Activated T-helper 17 cell treated with anti-CD3 and anti-CD28 coated beads, Interleukin-2, amount 50 U/mL, for 72 hours (primary cell): Measurements from ENCODE around the gene SPOUT1. TPM values are rescaled to one million over a fixed set of nuclear protein-coding genes. Genes with fewer than 3 reads are reported as not detected.
"Not testable (repeated sequence)": the region's sequence is repeated elsewhere in the genome, so short reads cannot be mapped to it uniquely, and the experiment has no call there.

Source experiments
- ATAC-seq: fragments of 150-1000 bp; cut with Tn5 transposase; replicated peaks from 2 replicates; pipeline ENCODE4 v1.10.0; 2021; ENCODE audit warnings: mild to moderate bottlenecking, moderate library complexity
- H3K27ac Mint-ChIP-seq: one replicate; pipeline ENCODE4 v1.8.0; 2022; ENCODE audit warnings: mixed read lengths
- H3K27me3 Mint-ChIP-seq: one replicate; pipeline ENCODE4 v1.8.0; 2022; ENCODE audit warnings: mixed read lengths
- H3K36me3 Mint-ChIP-seq: one replicate; pipeline ENCODE4 v1.8.0; 2022; ENCODE audit warnings: low read depth, mild to moderate bottlenecking, mixed read lengths
- H3K4me1 Mint-ChIP-seq: one replicate; pipeline ENCODE4 v1.8.0; 2022; ENCODE audit warnings: mixed read lengths
- H3K4me3 Mint-ChIP-seq: one replicate; pipeline ENCODE4 v1.8.0; 2022; ENCODE audit warnings: mild to moderate bottlenecking, mixed read lengths
- H3K9me3 Mint-ChIP-seq: one replicate; pipeline ENCODE4 v1.8.0; 2022; ENCODE audit warnings: mixed read lengths
- total RNA-seq, 2 donors: library from RNA; stranded (reverse); gene quantifications; one replicate each; pipeline ENCODE4 v1.2.3, GENCODE V29; 2022

The SPOUT1 gene
- total RNA-seq = 10 to 100 TPM; 51.4 to 80.8 TPM

DNA sequence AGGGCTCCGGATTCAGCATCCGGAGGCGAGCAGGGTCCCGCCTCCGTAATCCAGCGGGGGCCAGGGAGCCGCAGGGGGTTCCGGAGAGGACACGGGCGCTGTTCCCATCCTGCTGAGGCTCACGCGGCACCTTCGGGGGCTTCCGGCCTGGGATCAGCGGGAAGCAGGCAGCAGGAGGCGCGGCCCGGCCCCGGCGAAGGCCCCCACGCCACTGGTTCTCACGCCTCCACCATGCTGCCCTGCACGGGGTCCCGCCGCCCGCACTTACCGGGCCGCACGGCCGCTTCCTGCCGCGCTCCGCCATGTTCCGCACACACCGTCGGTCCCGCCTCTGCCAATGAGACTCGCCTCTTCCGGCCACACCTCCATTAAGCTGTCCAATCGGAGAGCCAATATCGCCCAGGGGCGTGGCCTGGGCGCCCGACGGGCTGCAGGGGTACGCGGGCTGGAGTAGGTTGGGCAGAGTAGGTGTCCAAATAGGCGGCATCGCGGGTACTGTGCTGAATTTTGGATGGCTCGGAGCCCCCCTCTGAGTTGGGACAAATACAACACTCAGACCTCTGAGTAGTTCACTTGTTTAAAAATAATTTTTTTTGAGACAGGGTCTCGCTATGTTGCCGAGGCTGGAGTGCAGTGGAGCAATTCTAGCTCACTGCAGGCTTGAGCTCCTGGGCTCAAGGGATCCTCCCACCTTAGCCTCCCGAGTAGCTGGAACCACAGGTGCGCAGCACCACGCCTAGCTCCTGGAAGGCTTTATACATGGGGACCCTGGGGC, at the start of gene SPOUT1:
TSS of gene SPOUT1 (minus strand) at position 318 of the 775 bp plus-strand sequence. CDS start at position 304, 14 bp downstream.
- Mint-ChIP-seq H3K27ac (peak within 1 kb of the TSS; percentile 96), H3K4me1 (peaks cover 9% of the 10 kb centered on the region)
- peak; percentile 100 for ATAC-seq

GRCh38 chr9:128877852-128878251, 48.3 kb upstream of the SPOUT1 start:
- no peak overlapping the region for H3K27ac Mint-ChIP-seq
- no peak overlapping the region for H3K4me3 Mint-ChIP-seq
- no peaks in the 10 kb centered on the region for H3K27me3 Mint-ChIP-seq
- H3K36me3 Mint-ChIP-seq = peaks cover 13% of the 10 kb centered on the region
- peaks cover 8% of the 10 kb centered on the region for H3K4me1 Mint-ChIP-seq
- no peak for ATAC-seq
- no peaks in the 10 kb centered on the region for H3K9me3 Mint-ChIP-seq

More for the DNA sequence above, at the start of gene SPOUT1:
- no peaks in the 10 kb centered on the region for H3K27me3 Mint-ChIP-seq
- H3K4me3 Mint-ChIP-seq = peak within 1 kb of the TSS; percentile 98
- H3K36me3 Mint-ChIP-seq = peaks cover 72% of the 10 kb centered on the region
- no peaks in the 10 kb centered on the region for H3K9me3 Mint-ChIP-seq

DNA sequence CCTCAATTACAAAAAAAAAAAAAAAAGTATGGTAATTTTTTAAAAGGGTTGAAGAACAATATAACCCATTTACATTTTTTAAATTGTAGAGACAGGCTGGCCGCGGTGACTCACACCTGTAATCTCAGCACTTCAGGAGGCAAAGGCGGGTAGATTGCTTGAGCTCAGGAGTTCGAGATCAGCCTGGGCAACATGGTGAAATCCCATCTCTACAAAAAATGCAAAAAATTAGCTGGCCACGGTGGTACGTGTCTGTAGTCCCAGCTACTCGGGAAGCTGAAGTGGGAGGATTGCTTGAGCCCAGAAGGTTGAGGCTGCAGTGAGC, 41.3 kb upstream of the SPOUT1 start:
- H3K27me3 Mint-ChIP-seq, H3K4me1 Mint-ChIP-seq, H3K4me3 Mint-ChIP-seq, H3K9me3 Mint-ChIP-seq, ATAC-seq, H3K27ac Mint-ChIP-seq: not testable (repeated sequence)
- peaks cover 25% of the 10 kb centered on the region for H3K36me3 Mint-ChIP-seq

DNA sequence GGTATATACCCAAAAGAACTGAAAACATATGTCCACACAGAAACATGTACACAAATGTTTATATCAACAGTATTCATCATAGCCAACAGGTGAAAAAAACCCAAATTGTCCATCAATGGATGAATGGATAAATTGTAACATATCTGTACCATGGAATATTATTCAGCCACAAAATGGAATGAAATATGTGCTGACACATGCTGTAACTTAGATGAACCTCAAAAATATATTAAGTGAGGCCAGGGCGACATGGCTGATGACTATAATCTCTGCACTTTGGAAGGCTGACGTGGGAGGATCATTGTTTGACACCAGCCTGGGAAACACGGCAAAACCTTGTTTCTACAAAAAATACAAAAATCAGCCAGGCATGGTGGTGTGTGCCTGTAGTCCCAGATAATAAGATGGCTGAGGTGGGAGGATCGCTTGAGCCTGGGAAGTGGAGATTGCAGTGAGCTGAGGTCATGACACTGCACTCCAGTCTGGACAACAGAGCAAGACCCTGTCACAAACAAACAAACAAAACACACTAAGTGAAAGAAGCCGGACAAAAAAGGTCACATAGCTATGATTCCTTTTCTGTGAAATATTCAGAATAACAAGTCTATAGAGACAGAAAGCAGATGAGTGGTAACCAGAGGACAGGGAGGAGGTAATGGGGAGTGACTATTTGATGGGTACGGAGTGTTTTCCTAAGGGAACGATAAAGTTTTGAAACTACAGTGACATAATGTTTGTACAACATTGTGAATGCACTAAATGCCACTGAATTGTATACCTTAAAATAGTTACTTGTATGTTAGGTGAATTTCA, 40.7 kb upstream of the SPOUT1 start:
- H3K9me3 Mint-ChIP-seq = no peaks in the 10 kb centered on the region

GRCh38 chr9:128863647-128864046, 34.1 kb upstream of the SPOUT1 start:
- Mint-ChIP-seq H3K4me3 (no peak overlapping the region), H3K27ac (peak overlapping the region; percentile 20), H3K27me3 (no peaks in the 10 kb centered on the region), H3K36me3 (no peaks in the 10 kb centered on the region), H3K4me1 (no peaks in the 10 kb centered on the region), H3K9me3 (no peaks in the 10 kb centered on the region)
- ATAC-seq = peak; percentile 94

More for the DNA sequence above, 40.7 kb upstream of the SPOUT1 start:
- Mint-ChIP-seq H3K4me1 (no peaks in the 10 kb centered on the region), H3K27ac (no peak overlapping the region), H3K4me3 (no peak overlapping the region), H3K27me3 (no peaks in the 10 kb centered on the region), H3K36me3 (peaks cover 25% of the 10 kb centered on the region)
- no peak for ATAC-seq

GRCh38 chr9:128862401-128862851, 32.8 kb upstream of the SPOUT1 start:
- Mint-ChIP-seq H3K36me3 (no peaks in the 10 kb centered on the region), H3K4me1 (no peaks in the 10 kb centered on the region), H3K27me3 (no peaks in the 10 kb centered on the region), H3K9me3 (no peaks in the 10 kb centered on the region), H3K4me3 (no peak overlapping the region), H3K27ac (peak overlapping the region; percentile 50)
- no peak for ATAC-seq

DNA sequence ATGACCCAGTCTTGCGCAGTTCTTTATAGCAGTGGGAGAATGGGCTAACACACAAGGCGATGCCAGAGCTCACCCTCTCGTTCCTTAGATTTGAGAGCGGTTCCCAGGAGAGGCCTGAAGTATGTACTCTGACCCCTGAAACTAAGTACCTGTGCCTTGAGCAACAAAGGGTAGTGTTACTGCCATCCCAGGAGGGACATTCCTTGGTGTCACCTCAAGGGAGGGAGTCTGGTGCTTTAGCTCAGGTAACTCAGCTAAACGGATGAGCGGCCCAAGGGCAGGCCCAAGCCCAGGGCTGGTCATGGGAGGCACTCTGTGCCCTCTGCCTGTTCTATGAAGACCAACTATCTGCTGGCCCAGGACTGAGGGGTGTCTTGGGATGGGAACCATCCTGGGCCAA, 31.9 kb upstream of the SPOUT1 start:
- Mint-ChIP-seq H3K4me3 (no peak overlapping the region), H3K27ac (no peak overlapping the region), H3K36me3 (no peaks in the 10 kb centered on the region), H3K27me3 (no peaks in the 10 kb centered on the region), H3K4me1 (no peaks in the 10 kb centered on the region), H3K9me3 (no peaks in the 10 kb centered on the region)
- ATAC-seq = no peak

DNA sequence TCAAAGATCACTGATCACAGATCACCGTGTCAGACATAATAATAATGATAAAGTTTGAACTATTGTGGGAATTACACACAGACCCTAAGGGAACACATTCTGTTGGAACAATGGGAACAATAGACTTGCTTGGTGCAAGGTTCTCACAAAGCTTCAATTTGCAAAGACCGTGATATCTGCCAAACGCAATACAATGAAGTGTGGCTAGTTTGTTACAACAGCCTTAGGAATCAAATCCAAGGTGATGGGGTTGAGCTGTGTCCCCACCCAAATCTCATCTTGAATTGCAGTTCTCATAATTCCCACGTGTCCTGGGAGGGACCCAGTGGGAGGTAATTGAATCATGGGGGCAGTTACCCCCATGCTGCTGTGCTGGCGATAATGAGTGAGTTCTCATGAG, 31.3 kb upstream of the SPOUT1 start:
- Mint-ChIP-seq H3K4me1 (no peaks in the 10 kb centered on the region), H3K4me3 (no peak overlapping the region), H3K27ac (no peak overlapping the region), H3K9me3 (no peaks in the 10 kb centered on the region), H3K27me3 (no peaks in the 10 kb centered on the region), H3K36me3 (no peaks in the 10 kb centered on the region)
- no peak for ATAC-seq

DNA sequence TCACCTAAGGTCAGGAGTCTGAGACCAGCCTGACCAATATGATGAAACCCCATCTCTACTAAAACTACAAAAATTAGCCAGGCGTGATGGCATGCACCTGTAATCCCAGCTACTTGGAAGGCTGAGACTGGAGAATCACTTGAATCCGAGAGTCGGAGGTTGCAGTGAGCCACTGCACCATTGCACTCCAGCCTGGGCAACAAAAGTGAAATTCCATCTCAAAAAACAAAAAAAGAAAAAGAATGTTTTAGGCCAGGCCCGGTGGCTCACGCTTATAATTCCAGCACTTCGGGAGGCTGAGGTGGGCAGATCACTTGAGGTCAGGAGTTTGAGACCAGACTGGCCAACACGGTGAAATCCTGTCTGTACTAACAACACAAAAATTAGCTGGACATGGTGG, 28.9 kb upstream of the SPOUT1 start:
- not testable (repeated sequence) for H3K4me1 Mint-ChIP-seq, H3K4me3 Mint-ChIP-seq, H3K27me3 Mint-ChIP-seq, ATAC-seq, H3K36me3 Mint-ChIP-seq, H3K9me3 Mint-ChIP-seq, H3K27ac Mint-ChIP-seq

GRCh38 chr9:128854454-128854853, 24.9 kb upstream of the SPOUT1 start:
- not testable (repeated sequence) for H3K9me3 Mint-ChIP-seq, H3K4me1 Mint-ChIP-seq, H3K27ac Mint-ChIP-seq, H3K27me3 Mint-ChIP-seq, ATAC-seq, H3K4me3 Mint-ChIP-seq
- peaks cover 11% of the 10 kb centered on the region for H3K36me3 Mint-ChIP-seq

- not testable (repeated sequence) for ATAC-seq, H3K27me3 Mint-ChIP-seq, H3K4me1 Mint-ChIP-seq, H3K9me3 Mint-ChIP-seq, H3K27ac Mint-ChIP-seq, H3K4me3 Mint-ChIP-seq
- H3K36me3 Mint-ChIP-seq = peaks cover 11% of the 10 kb centered on the region
Measured at GRCh38 chr9:128852646-128853045, 23.1 kb upstream of the SPOUT1 start.

DNA sequence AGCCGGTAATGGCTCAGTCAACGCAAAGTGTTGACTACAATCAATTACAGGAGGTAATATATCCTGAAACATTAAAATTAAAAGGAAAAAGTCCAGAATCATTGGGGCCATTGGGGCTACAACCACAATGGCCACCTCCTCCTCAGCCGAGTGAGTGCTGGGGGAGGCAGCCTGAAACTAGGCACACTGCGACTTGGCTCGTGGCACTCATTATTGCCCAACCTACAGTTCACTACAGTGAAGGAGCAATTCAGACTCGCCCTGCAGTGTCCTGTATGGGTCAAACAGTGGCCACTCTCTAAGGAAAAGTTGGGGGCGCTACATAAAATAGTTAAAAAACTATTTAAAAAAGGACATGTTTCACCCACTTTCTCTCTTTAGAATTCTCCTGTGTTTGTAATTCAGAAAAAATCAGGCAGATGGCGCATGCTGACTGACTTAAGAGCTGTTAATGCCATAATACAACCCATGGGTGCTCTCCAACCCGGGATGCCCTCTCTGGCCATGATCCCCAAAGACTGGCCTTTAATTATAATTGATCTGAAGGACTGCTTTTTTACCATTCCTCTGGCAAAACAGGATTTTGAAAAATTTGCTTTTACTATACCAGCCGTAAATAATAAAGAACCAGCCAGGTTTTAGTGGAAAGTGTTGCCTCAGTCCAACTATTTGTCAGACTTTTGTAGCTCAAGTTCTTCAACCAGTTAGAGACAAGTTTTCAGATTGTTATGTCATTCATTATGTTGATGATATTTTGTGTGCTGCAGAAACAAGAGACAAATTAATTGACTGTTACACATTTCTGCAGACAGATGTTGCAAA, 22.4 kb upstream of the SPOUT1 start:
- not testable (repeated sequence) for H3K4me1 Mint-ChIP-seq, ATAC-seq, H3K27ac Mint-ChIP-seq, H3K27me3 Mint-ChIP-seq, H3K4me3 Mint-ChIP-seq, H3K9me3 Mint-ChIP-seq
- peaks cover 11% of the 10 kb centered on the region for H3K36me3 Mint-ChIP-seq

DNA sequence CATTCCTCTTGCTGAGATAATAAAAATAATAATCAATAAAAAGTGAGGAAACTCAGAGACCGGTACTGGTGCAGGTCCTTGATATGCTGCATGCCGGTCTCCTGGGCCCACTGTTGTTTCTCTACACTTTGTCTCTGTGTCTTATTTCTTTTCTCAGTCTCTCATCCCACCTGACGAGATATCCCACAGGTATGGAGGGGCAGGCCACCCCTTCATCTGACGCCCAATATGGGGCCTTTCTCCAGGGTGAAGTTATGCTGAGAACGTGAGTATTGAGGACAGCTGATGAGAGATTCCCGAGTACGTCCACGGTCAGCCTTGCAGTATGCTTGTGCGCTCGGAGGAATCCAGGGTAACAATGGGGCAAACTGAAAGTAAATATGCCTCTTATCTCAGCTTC, 21.4 kb upstream of the SPOUT1 start:
- peaks cover 11% of the 10 kb centered on the region for H3K36me3 Mint-ChIP-seq
- not testable (repeated sequence) for H3K27ac Mint-ChIP-seq, H3K4me3 Mint-ChIP-seq, H3K9me3 Mint-ChIP-seq, ATAC-seq, H3K27me3 Mint-ChIP-seq, H3K4me1 Mint-ChIP-seq

DNA sequence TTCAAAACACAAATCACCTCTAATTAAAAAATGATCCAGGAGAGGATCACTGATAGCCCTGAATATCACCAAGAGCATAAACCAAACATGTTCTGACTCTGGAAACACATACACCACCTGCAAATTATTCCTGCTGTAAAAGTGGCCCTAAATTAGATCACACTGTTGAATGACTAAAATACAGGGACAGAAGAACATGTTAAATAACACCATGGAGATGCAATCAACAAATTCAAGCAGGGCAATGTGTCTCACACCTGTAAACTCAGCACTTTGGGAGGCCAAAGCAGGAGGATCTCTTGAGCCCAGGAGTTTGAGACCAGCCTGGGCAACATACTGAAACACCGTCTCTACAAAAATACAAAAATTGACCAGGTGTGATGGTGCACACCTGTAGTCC, 18.2 kb upstream of the SPOUT1 start:
- no peaks in the 10 kb centered on the region for H3K27me3 Mint-ChIP-seq
- H3K9me3 Mint-ChIP-seq = peaks cover 7% of the 10 kb centered on the region
- ATAC-seq = no peak
- H3K36me3 Mint-ChIP-seq = peaks cover 22% of the 10 kb centered on the region
- no peak overlapping the region for H3K4me3 Mint-ChIP-seq
- no peak overlapping the region for H3K27ac Mint-ChIP-seq
- no peaks in the 10 kb centered on the region for H3K4me1 Mint-ChIP-seq
